NCI-H1436 treated with DMSO at 0.1 percent for 48 hours (cell line): Measurements from ENCODE around the gene BBS5.
"Not testable (repeated sequence)": the region's sequence is repeated elsewhere in the genome, so short reads cannot be mapped to it uniquely, and the experiment has no call there.

Experiments
- DNase-seq: peaks from one replicate; lab custom pipeline; 2025; lab: John Stamatoyannopoulos, UW

The BBS5 gene

DNA sequence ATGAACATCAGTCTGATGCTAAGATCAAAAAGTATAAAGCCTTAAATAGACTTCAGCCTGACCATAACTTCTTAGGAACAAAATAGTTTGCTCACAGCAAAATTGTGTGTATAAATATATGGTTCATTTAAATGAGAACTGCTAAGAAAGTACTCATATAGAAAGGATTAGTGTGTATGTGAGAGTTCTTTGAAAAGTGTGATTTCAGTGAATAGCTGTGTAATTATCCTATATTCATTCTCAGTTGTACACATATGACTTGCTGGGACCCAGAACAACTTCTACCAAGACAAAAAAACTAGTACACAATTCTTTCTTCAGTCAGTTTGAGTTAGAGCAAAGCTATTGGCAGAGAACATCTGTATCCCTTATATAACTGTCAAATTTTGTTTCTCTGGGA, 7.2 kb downstream of the BBS5 start:
- DNase-seq: no peak

DNA sequence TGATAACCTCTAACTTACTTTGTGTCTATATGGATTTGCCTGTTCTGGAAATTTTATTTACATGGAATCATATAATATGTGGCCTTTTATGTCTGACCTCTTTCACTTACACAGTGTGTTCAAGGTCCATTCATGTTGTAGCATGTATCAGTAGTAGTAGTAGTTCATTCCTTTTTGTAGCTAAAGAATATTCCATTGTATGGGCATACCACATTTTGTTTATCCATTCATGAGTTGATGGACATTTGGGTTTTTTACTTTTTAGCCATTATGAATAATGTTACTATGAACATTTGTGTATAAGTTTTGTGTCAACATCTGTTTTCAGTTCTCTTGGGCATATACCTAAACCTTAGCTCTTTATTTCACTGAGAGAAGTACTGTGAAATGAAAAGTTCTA, 11.5 kb downstream of the BBS5 start:
- DNase-seq: no peak

DNA sequence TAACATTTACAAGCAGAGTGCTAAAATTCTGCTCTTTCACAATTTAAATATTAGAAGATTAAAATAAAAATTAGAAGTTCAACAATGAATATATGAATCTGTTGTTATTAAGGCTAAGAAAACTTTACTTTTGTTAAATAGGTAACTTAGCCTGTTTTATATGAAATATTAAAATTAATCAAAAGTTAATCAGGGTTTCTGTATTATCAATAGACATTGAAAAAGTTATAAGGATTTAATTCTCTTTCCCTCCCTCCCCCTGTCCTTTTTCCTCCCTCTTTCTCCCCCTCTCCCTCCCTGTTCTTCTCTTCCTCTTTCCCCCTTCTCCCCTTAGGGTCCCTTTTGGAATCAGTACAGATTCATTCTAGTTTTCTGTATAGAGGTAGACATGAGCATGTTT, 12.1 kb downstream of the BBS5 start:
- no peak for DNase-seq

DNA sequence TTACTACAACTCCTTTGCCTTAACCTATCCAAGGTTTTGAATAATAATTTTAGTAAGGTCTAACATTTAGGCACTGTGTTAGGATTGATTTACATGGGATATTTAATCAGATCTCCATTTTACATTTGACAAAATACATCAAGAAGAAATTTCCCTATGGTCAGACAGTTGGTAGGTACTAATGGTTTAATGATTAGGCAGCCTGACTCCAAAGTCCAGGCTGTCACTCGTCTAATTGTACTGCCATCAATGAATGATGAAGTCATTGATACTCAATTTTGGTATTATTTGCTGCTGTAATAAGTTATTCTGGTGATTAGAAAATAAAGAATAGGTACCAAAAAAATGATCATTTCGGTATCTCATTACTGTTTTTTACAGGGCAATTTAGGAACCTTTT, 14.1 kb downstream of the BBS5 start:
- DNase-seq: no peak

DNA sequence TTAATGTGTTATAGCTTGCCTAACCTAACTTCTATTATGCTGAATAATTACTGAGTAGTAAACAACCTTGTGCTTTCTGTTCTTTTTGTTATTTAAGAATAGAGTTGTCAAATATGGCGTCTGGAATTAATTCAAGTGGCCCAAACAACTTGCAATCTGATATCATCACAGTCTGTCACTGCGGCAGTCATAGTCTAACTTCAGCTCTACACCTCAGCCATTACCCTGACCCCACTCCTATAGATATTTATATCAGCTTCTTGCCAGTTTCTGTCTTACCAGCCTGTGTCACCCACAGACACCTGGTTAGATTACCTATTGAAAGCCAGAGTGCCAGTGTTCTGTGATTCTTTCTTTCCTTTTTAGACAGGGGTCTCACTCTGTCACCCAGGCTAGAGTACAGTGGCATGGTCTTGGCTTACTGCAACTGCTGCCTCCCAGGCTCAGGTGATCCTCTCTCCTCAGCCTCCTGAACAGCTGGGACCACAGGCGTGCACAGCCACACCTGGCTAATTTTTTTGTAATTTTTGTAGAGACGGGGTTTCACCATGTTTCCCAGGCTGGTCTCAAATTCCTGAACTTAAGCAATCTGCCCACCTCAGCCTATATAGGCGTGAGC, 16.1 kb downstream of the BBS5 start:
- no peak for DNase-seq

DNA sequence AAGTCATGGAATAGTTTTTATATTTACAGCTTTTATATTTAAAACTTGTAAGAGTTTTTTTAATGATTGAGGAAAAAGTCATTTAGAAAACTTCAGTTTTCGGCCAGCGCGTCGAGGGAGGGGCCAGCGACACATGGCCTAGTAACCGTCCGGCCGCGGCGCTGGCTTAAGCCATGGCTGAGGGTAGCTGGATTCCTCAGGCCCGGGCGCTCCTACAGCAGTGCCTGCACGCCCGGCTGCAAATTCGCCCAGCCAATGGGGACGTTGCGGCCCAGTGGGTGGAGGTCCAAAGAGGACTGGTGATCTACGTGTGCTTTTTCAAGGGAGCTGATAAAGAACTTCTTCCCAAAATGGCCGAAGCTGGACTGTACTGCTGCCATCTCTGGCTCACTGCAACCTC, 25.4 kb downstream of the BBS5 start:
- DNase-seq: no peak

DNA sequence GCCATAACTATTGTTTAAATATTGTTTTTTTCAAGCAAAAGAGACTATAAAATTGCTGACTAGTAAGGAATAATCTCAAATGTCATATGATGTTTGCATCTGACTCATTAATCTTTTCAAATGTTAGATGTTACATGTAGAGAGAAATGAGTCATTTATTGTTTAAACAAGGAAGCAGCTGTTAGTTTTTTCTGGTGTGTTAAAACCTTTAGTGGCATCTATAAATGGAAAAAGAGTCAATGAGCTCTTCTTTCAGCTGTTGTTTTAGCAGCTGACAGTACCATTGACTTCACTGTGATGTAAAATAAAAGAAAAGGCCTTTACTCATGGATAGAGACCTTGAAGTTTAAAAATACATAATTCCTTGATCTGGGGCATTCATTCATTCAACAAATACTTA, 28.4 kb downstream of the BBS5 start:
- no peak for DNase-seq

DNA sequence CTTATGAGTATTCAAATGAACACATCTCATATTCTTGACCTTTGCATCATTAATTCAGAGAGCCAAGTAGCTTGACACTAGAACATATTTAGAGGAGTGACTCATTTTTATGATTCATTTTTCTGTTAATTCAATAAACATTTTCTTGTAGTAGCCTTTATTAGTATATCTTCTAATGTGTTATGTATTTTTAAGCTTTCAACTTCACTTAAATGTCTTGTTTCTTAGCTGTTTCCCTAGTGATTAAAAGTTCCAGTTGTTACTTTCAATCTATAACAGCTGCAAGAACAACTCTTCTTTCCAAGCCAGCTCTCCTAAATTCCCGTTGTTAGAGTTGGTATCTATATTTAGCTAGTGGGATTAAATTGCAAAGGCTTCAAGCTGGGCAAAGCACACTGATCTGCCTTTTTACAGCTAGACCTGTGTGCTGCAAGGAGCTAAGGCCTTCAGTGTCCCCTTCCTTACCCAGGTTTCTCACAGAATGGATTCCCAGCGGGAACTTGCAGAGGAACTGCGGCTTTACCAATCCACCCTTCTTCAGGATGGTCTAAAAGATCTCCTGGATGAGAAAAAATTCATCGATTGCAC, 30.1 kb downstream of the BBS5 start, which contains the start of gene KLHL41:
TSS of gene KLHL41 (plus strand) at position 405 of the 588 bp plus-strand sequence. CDS start at position 482, 77 bp downstream.
- no peak for DNase-seq

DNA sequence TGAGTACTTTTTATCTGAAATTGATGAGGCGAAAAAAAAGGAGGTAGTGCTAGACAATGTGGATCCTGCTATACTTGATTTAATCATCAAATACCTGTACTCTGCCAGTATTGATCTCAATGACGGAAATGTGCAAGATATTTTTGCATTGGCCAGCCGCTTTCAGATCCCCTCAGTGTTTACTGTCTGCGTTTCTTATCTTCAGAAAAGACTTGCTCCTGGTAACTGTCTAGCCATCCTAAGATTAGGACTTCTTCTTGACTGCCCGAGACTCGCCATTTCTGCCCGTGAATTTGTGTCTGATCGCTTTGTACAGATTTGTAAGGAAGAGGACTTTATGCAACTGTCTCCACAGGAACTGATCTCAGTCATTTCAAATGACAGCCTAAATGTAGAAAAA, 30.7 kb downstream of the BBS5 start:
- DNase-seq: no peak

DNA sequence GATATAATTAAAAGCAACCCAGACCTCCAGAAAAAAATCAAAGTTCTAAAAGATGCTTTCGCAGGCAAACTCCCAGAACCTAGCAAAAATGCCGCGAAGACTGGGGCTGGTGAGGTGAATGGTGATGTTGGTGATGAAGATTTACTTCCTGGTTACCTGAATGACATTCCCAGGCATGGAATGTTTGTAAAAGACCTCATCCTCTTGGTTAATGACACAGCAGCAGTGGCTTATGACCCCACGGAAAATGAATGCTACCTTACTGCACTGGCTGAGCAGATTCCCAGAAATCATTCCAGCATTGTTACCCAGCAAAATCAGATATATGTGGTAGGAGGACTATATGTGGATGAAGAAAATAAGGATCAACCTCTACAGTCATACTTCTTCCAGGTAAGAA, 31.2 kb downstream of the BBS5 start:
- no peak for DNase-seq

DNA sequence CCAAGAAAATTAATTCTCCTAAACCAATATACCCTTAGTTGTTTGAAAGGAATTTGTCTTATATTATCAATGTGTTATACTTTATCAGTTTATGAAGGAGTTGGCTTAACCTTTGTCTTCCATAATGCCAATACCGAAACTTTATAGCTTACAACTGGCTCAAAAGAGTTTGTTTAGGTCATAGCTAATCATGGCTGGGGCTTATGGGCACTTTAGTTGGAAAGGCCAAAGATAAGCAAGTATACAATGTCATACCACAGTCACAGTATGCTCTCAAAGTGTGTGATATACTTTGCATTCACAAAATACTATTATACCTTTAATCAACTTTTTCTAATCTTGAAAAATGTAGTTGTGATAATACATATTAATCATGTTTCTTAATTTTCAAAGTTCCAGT, 32.5 kb downstream of the BBS5 start:
- DNase-seq: no peak

DNA sequence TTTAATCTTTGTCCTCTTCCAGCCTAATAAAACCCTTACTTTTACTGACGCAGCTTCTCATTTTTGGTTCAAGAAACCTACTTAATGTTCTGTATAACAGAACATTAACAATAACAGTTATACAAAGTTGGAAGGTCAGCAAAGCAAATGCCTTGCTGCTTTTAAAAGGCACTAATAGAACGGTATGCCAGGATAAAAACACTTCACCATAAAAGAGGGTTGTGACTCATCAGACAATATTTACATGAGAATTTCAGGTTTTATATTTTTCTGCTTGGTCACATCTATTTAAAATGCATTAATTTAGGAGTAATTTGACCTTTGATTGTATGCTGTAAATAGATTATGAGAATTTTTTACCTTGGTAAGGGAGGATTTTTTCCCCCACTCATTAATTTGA, 33.2 kb downstream of the BBS5 start:
- no peak for DNase-seq

DNA sequence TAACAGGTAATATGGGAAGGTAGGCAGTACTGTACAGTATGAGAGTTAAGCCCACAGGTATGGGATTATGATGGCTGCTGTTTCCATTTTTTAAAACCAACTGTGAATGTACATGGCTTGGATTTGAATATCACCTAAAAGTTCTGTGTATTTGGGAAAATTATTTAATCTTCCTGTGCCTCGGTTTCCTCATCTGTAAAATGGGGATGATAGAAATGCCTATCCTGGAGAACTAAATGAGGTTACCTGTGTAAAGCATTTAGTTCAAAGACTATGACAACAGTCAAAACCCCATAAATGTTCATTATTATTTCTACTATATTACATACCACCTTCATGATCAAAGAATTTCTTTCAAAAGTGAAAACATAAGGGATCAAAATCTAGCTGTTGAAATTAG, 33.8 kb downstream of the BBS5 start:
- DNase-seq: no peak

DNA sequence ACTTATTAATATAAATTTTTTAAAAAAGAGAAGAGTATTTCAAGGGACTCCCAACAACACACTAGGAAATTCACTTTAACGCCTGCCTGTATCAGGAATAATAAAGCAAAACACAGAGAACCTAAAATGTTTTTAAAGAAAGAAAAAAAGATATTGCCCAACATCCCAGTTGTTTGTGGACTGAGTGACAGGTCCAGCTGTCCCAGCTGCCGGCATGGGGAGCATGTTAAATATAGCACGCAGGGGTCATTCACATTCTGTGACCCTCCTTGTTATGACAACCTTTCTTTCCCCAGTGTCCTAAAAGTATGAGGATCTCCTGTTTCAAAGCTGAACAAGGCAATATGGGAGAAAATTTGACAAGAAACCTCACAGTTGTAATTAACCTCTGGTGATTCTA, 34.6 kb downstream of the BBS5 start:
- no peak for DNase-seq

DNA sequence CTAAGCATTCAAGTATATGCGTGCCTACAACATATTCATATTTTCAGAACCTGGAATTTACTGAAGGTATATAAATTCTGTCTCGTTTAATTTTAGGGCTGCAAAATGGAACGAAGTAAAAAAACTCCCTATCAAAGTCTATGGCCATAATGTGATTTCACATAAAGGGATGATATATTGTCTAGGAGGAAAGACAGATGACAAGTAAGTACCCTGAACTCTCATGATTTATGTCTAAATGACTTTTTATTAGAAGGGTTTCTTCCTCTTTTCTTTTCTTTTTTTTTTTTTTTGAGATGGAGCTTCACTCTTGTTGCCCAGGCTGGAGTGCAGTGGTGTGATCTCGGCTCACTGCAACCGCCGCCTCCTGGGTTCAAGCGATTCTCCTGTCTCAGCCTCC, 35.5 kb downstream of the BBS5 start:
- DNase-seq: not testable (repeated sequence)

DNA sequence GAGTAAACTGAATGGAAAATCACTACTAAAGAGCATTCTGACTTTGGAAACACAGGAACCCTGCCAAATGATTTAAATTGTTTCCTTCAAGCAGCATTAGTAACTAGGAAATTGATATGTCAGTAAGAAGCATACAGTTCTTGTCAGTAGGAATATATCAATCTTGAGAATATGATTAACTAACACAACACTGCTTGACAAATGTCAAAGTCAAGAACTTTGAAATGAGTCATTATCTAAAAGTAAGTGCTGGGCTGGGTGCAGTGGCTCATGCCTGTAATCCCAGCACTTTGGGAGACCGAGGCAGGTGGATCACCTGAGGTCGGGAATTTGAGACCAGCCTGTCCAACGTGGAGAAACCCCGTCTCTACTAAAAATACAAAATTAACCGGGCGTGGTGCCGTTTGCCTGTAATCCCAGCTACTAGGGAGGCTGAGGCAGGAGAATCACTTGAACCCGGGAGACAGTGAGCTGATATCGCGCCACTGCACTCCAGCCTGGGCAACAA, 37.2 kb downstream of the BBS5 start:
- DNase-seq: not testable (repeated sequence)

DNA sequence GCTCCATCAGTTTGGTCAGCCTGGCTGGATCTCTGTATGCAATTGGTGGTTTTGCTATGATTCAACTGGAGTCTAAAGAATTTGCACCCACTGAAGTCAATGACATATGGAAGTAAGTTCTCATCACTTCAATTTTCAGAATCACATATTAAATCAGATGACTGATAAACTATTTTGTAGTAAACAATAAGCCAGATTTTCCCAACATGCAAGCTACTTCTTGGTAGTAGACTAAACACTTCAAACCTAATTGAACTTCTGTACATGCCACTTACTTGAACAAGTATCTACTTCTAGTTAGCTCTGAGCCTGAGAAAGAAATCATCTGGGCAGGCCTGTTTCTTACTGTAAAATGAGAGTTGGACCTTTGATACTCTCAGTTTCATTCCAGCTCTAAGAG, 41.6 kb downstream of the BBS5 start:
- no peak for DNase-seq

DNA sequence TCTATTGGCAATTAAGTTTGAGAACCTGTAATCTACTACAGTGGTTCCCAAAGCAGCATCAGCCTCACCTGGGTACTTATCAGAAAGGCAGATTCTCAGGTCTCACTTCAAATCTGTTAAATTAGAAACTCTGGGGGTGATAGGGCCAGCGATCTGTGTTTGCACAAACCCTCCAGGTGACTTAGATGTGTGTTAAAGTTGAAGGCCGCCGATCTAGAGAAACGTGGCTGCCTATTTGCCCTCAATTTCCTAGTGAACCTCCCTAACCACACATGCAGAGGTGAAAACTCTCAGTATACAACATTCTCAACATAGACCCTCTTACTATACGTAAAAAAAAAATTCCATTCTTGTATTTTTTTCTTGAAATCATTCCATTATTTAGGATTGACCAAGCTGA, 44.4 kb downstream of the BBS5 start:
- no peak for DNase-seq

DNA sequence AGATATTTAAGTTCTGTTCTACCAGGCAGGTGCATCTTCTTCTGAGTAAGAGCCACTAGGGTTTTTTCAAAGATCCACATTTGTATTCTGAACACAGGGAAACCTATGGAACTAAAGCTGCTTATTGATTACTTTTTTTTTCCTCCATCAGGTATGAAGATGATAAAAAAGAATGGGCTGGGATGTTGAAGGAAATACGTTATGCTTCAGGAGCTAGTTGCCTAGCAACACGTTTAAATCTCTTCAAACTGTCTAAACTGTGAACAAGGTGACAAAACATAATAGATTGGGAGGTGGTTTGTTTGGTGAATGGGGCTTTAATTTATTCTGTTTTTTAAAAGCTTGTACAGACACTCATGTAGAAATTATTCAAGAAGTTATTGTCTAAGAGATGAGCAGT, 46.1 kb downstream of the BBS5 start:
- no peak for DNase-seq

DNA sequence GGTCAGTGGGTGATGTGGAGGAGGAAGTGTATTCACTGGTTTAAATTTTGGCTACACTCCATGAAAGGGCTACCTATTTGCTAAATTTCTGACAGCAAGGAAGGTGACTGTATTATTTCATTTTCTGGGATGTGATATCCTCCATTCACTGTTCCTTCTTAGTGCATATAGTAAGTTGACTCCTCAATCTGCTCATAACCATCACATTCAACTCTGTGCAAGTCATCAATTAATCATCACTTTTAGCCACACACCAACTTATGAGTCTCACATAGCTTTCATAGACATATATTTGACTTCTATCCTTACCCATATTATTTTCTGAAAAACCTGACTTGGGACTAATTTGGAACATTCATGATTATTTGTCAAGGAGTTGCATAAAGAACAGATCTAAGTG, 47.2 kb downstream of the BBS5 start:
- no peak for DNase-seq

DNA sequence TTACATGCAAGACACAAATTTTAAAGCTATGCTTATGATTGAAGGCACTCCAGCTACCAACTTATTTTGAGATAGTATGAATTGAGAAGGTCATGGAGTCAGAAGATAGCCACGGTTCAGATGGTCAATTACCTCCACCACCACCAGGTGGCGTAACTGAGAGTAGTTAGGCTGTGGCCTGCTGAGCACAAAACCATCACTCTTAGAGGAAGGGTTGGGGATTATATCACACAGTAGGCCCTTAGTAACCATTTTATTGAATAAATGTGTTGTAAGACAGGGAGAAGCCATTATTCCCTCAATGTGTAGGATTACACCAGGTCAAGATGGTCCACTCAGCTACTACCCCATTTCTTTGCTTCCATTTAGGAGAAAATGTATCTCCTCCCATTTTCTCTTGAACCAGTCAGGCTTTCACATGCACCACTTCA, 49.0 kb downstream of the BBS5 start:
- no peak for DNase-seq

DNA sequence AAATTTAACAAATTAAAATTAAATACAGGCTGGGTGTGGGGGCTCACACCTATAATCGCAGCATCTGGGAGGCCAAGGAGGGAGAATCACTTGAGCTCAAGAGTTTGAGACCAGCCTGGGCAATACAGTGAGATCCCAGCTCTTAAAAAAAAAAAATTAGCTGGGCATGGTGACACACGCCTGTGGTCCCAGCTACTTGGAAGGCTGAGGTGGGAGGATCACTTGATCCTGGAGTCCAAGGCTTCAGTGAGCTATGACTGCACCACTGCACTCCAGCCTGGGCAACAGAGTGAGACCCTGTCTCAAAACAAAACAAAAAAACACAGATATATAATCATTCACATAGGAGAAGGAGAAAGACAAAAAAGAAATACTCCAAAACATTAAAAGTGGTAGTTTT, 60.2 kb downstream of the BBS5 start:
- not testable (repeated sequence) for DNase-seq

DNA sequence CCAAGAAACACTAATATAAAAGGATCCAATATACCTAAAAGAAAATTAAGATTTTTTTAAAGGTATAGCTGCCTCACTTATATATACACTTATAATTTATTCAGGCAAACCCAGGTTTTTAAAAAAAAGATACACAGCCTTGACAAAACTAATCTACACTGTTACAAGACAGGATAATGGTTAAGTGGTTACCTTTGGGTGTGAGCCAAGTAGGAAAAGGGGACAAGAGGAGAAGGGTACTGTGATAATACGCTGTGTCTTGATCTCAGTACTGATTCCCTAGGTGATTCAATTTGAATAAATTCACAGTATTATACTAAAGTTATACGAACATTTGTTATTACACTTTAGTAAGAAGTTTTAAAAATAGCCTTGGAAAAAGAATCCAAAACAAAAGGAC, 60.9 kb downstream of the BBS5 start:
- no peak for DNase-seq

DNA sequence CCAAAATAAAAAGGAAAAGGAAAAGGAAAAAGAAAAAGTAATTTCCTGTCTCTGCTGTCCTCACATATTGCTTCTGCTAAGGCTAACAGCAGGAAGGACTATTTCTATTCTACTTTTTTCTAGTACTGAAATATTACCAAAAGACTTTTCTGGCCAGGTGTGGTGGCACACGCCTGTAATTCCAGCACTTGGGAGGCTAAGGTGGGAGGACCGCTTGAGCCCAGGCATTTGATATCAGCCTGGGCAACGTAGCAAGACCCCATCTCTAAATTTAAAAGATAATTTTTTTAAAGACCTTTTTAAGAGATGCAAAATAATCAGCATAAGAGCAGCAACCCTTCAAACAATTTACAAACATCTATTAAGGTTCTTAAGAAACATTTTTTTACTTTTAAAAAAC, 63.1 kb downstream of the BBS5 start:
- DNase-seq: no peak
